Cardiac muscle cell (in vitro differentiated cells and primary cell): ENCODE results near the gene OGFOD3. TPM values are rescaled to one million over a fixed set of nuclear protein-coding genes. Genes with fewer than 3 reads are reported as not detected.

Source experiments
- DNase-seq, 2 donors: peaks; one replicate each; pipeline versions ENCODE4 v3.0.0 to v3.0.0-alpha.2; 2010 to 2017; ENCODE audit warnings: low read depth in 1 of 2, low spot score in 1 of 2
- H3K27ac ChIP-seq: fragments of 200-600 bp; sonication (generic); 2 replicates; pipeline ENCODE4 v1.5.1; 2016
- H3K27me3 ChIP-seq: fragments of 200-600 bp; sonication (generic); 2 replicates; pipeline ENCODE4 v1.6.0; 2016; ENCODE audit warnings: control low read depth
- H3K36me3 ChIP-seq: fragments of 200-600 bp; sonication (generic); 2 replicates; pipeline ENCODE4 v1.5.1; 2016; ENCODE audit warnings: control low read depth
- H3K4me1 ChIP-seq: fragments of 200-600 bp; sonication (generic); 2 replicates; pipeline ENCODE4 v1.8.1; 2017; ENCODE audit warnings: low read depth, mild to moderate bottlenecking, mixed run types
- H3K4me3 ChIP-seq: fragments of 200-600 bp; sonication (generic); 2 replicates; pipeline ENCODE4 v1.5.1; 2016; ENCODE audit warnings: mild to moderate bottlenecking
- H3K9me3 ChIP-seq: fragments of 200-600 bp; sonication (generic); 2 replicates; pipeline ENCODE4 v1.5.1; 2017; ENCODE audit warnings: low read depth, mild to moderate bottlenecking, control low read depth
- CTCF ChIP-seq: IDR thresholded peaks from 2 replicates; pipeline ENCODE4 v1.5.1; 2012; ENCODE audit warnings: low read depth, mild to moderate bottlenecking, low read length
- polyA plus RNA-seq: library from polyadenylated mRNA; unstranded; fragments of >200 nt; fragmentation: Nextera tagmentation; extraction: Ambion mirVana; gene quantifications from 2 replicates; pipeline ENCODE4 v1.2.1, GENCODE V29; 2016
- total RNA-seq: library from RNA; depleted of rRNA; stranded (reverse); fragments of >200 nt; gene quantifications from 2 replicates; pipeline ENCODE4 v1.2.3, GENCODE V29; 2016

OGFOD3 gene
- total and polyA plus RNA-seq, 2 experiments from 2014 or later, result 26.1 to 45.2 TPM

GRCh38 chr17:82434216-82434565 lies 15.8 kb upstream of the OGFOD3 start:
- no peak for TF ChIP-seq CTCF
- Histone ChIP-seq H3K4me1 (no peaks in the 10 kb centered on the region), H3K4me3 (no peak overlapping the region), H3K36me3 (no peaks in the 10 kb centered on the region), H3K27ac (no peak overlapping the region), H3K27me3 (no peaks in the 10 kb centered on the region), H3K9me3 (no peaks in the 10 kb centered on the region)
- no peak for DNase-seq

- H3K27ac ChIP-seq, result no peak overlapping the region
- no peaks in the 10 kb centered on the region for H3K27me3 ChIP-seq
- no peaks in the 10 kb centered on the region for H3K36me3 ChIP-seq
- no peak overlapping the region for H3K4me3 ChIP-seq
- no peak for DNase-seq
- no peaks in the 10 kb centered on the region for H3K9me3 ChIP-seq
- no peaks in the 10 kb centered on the region for H3K4me1 ChIP-seq
- TF ChIP-seq CTCF, result no peak
These were observed 15.3 kb upstream of the OGFOD3 start for GRCh38 chr17:82433560-82434215.

- Histone ChIP-seq H3K4me1 (no peaks in the 10 kb centered on the region), H3K4me3 (no peak overlapping the region), H3K27ac (no peak overlapping the region), H3K36me3 (no peaks in the 10 kb centered on the region), H3K9me3 (no peaks in the 10 kb centered on the region), H3K27me3 (no peaks in the 10 kb centered on the region)
- DNase-seq, result no peak
- no peak for TF ChIP-seq CTCF
These were observed 13.6 kb upstream of the OGFOD3 start for GRCh38 chr17:82432017-82432416.

- Histone ChIP-seq H3K4me1 (no peaks in the 10 kb centered on the region), H3K4me3 (no peak overlapping the region), H3K9me3 (no peaks in the 10 kb centered on the region), H3K27me3 (no peaks in the 10 kb centered on the region), H3K36me3 (no peaks in the 10 kb centered on the region), H3K27ac (no peak overlapping the region)
- TF ChIP-seq CTCF, result no peak
- no peak for DNase-seq
These were observed 11.4 kb upstream of the OGFOD3 start for GRCh38 chr17:82429824-82430223.

GRCh38 chr17:82428546-82428945 lies 10.2 kb upstream of the OGFOD3 start:
- no peaks in the 10 kb centered on the region for H3K27me3 ChIP-seq
- TF ChIP-seq CTCF, result no peak
- no peak overlapping the region for H3K4me3 ChIP-seq
- no peak for DNase-seq
- H3K36me3 ChIP-seq, result no peaks in the 10 kb centered on the region
- no peaks in the 10 kb centered on the region for H3K4me1 ChIP-seq
- H3K27ac ChIP-seq, result no peak overlapping the region
- no peaks in the 10 kb centered on the region for H3K9me3 ChIP-seq

GRCh38 chr17:82424863-82425159 lies 6.4 kb upstream of the OGFOD3 start:
- no peaks in the 10 kb centered on the region for H3K4me1 ChIP-seq
- H3K27me3 ChIP-seq, result no peaks in the 10 kb centered on the region
- H3K9me3 ChIP-seq, result no peaks in the 10 kb centered on the region
- no peak overlapping the region for H3K4me3 ChIP-seq
- TF ChIP-seq CTCF, result no peak
- no peaks in the 10 kb centered on the region for H3K36me3 ChIP-seq
- no peak overlapping the region for H3K27ac ChIP-seq
- DNase-seq, result no peak
